Brain microvascular endothelial cell (primary cell): ENCODE data around the gene PPM1J.

ENCODE experiments used
- DNase-seq: peaks from one replicate; pipeline ENCODE4 v3.0.0-alpha.2; 2020
- H3K27ac ChIP-seq: fragments of 250-450 bp; sonication (Bioruptor Pico); 2 replicates; pipeline ENCODE4 v1.5.1; 2020; ENCODE audit warnings: mild to moderate bottlenecking, moderate library complexity
- H3K27me3 ChIP-seq: fragments of 250-450 bp; sonication (Bioruptor Pico); replicated peaks from 2 replicates; pipeline ENCODE4 v1.5.1; 2020; ENCODE audit warnings: mild to moderate bottlenecking
- H3K36me3 ChIP-seq: fragments of 250-450 bp; sonication (Bioruptor Pico); replicated peaks from 2 replicates; pipeline ENCODE4 v1.5.1; 2020; ENCODE audit warnings: mild to moderate bottlenecking
- H3K4me3 ChIP-seq: 2 replicates; pipeline ENCODE4 v1.5.1; 2011; ENCODE audit warnings: low read depth, mild to moderate bottlenecking, control low read depth, low read length, moderate library complexity
- CTCF ChIP-seq: IDR thresholded peaks from 2 replicates; pipeline ENCODE4 v1.5.1; 2011; ENCODE audit warnings: low read depth, mild to moderate bottlenecking, moderate library complexity, low read length, control low read depth, inconsistent platforms; ENCODE audit errors: missing control alignments
- in situ Hi-C: cut with HindIII; loops from 2 replicates; pipeline ENCODE4 v1.10.0; 2017; ENCODE audit warnings: low sequenced_read_pairs, low pct_ligation_motif_present

The PPM1J gene

GRCh38 chr1:112715264-112716053 is at the start of gene PPM1J:
Gene PPM1J (minus strand): TSS chr1:112715332. CDS start chr1:112715301, 31 bp downstream.
- in situ Hi-C loops = no loop called here
- no peaks in the 10 kb centered on the region for H3K27me3 ChIP-seq

GRCh38 chr1:112762541-112763500 is 47.7 kb upstream of the PPM1J start:
- H3K4me3 ChIP-seq = no peak overlapping the region
- no peaks in the 10 kb centered on the region for H3K27me3 ChIP-seq
- no peak for TF ChIP-seq CTCF
- no peaks in the 10 kb centered on the region for H3K36me3 ChIP-seq
- peak; percentile 5 for DNase-seq
- in situ Hi-C loops = no loop called here
- no peak overlapping the region for H3K27ac ChIP-seq

More at GRCh38 chr1:112715264-112716053, at the start of gene PPM1J:
- Histone ChIP-seq H3K36me3 (no peaks in the 10 kb centered on the region), H3K27ac (peak within 1 kb of the TSS; percentile 13), H3K4me3 (peak within 1 kb of the TSS; percentile 66)
- TF ChIP-seq CTCF = no peak
- DNase-seq = peak; percentile 93

GRCh38 chr1:112761714-112762480 is 46.8 kb upstream of the PPM1J start:
- Histone ChIP-seq H3K36me3 (no peaks in the 10 kb centered on the region), H3K4me3 (no peak overlapping the region), H3K27me3 (no peaks in the 10 kb centered on the region), H3K27ac (no peak overlapping the region)
- in situ Hi-C loops = no loop called here
- TF ChIP-seq CTCF = no peak
- DNase-seq = no peak

GRCh38 chr1:112759228-112759627 is 44.1 kb upstream of the PPM1J start:
- in situ Hi-C loops = no loop called here
- Histone ChIP-seq H3K36me3 (no peaks in the 10 kb centered on the region), H3K27me3 (no peaks in the 10 kb centered on the region), H3K27ac (no peak overlapping the region), H3K4me3 (no peak overlapping the region)
- TF ChIP-seq CTCF = no peak
- no peak for DNase-seq

GRCh38 chr1:112754116-112754628 is 39.0 kb upstream of the PPM1J start:
- DNase-seq = no peak
- Histone ChIP-seq H3K36me3 (no peaks in the 10 kb centered on the region), H3K27ac (no peak overlapping the region), H3K4me3 (no peak overlapping the region), H3K27me3 (no peaks in the 10 kb centered on the region)
- TF ChIP-seq CTCF = no peak
- in situ Hi-C loops = no loop called here
